GM23338 (cell line): ENCODE results near the gene SEMA3E. TPM values are rescaled to one million over a fixed set of nuclear protein-coding genes. Genes with fewer than 3 reads are reported as not detected.

ENCODE experiments used
- ATAC-seq: fragments of 200-7000 bp; cut with Tn5 transposase; 3 replicates; pipeline ENCODE4 v1.9.1; 2020
- DNase-seq: peaks from one replicate; pipeline ENCODE4 v3.0.0-alpha.2; 2015; ENCODE audit warnings: low spot score
- H2AFZ ChIP-seq: fragments of 200-600 bp; sonication (generic); 2 replicates; pipeline ENCODE4 v1.8.0; 2016; ENCODE audit warnings: antibody characterized with exemption, mild to moderate bottlenecking, moderate library complexity
- H3F3A ChIP-seq: fragments of 200-600 bp; sonication (generic); replicated peaks from 2 replicates; pipeline ENCODE4 v1.8.0; 2017; ENCODE audit warnings: antibody characterized with exemption, mixed run types, low read depth
- H3K27ac ChIP-seq: fragments of 200-600 bp; sonication (generic); 2 replicates; pipeline ENCODE4 v1.6.1; 2016; ENCODE audit warnings: low read depth
- H3K27me3 ChIP-seq: fragments of 200-600 bp; sonication (generic); 2 replicates; pipeline ENCODE4 v1.8.0; 2016; ENCODE audit warnings: mild to moderate bottlenecking, mixed run types, moderate library complexity; ENCODE audit not compliant: insufficient read depth
- H3K36me3 ChIP-seq: fragments of 200-600 bp; sonication (generic); 2 replicates; pipeline ENCODE4 v1.8.0; 2016; ENCODE audit warnings: mild to moderate bottlenecking; ENCODE audit not compliant: insufficient read depth
- H3K4me1 ChIP-seq: fragments of 200-600 bp; sonication (generic); 2 replicates; pipeline ENCODE4 v1.8.0; 2016; ENCODE audit warnings: mild to moderate bottlenecking, moderate library complexity; ENCODE audit not compliant: insufficient read depth
- H3K4me2 ChIP-seq: fragments of 200-600 bp; sonication (generic); 2 replicates; pipeline ENCODE4 v1.7.1; 2017; ENCODE audit warnings: mixed run types
- H3K4me3 ChIP-seq: fragments of 200-600 bp; sonication (generic); 2 replicates; pipeline ENCODE4 v1.6.1; 2016; ENCODE audit warnings: mixed run types
- H3K79me2 ChIP-seq: fragments of 200-600 bp; sonication (generic); replicated peaks from 2 replicates; pipeline ENCODE4 v1.8.0; 2017; ENCODE audit warnings: mild to moderate bottlenecking; ENCODE audit not compliant: insufficient read depth
- H3K9me2 ChIP-seq: fragments of 200-600 bp; sonication (generic); 2 replicates; pipeline ENCODE4 v1.8.0; 2017; ENCODE audit not compliant: insufficient read depth
- H4K20me1 ChIP-seq: fragments of 200-600 bp; sonication (generic); replicated peaks from 2 replicates; pipeline ENCODE4 v1.8.0; 2017; ENCODE audit warnings: mild to moderate bottlenecking; ENCODE audit not compliant: insufficient read depth
- H3K27ac Mint-ChIP-seq: 2 replicates; pipeline ENCODE4 v1.8.0; 2020; ENCODE audit warnings: inconsistent platforms, mild to moderate bottlenecking, moderate library complexity, mixed read lengths
- H3K27me3 Mint-ChIP-seq: 3 replicates; pipeline ENCODE4 v1.8.0; 2022; ENCODE audit warnings: low read depth, mild to moderate bottlenecking, moderate library complexity, mixed read lengths, inconsistent platforms; ENCODE audit not compliant: insufficient read depth, poor library complexity
- H3K36me3 Mint-ChIP-seq: 3 replicates; pipeline ENCODE4 v1.8.0; 2021; ENCODE audit warnings: low read depth, mild to moderate bottlenecking, inconsistent platforms, moderate library complexity, mixed read lengths
- H3K4me1 Mint-ChIP-seq: 3 replicates; pipeline ENCODE4 v1.8.0; 2020; ENCODE audit warnings: mild to moderate bottlenecking, inconsistent platforms, mixed read lengths
- H3K4me3 Mint-ChIP-seq: 3 replicates; pipeline ENCODE4 v1.8.0; 2021; ENCODE audit warnings: moderate library complexity, mild to moderate bottlenecking, inconsistent platforms, mixed read lengths
- H3K9me3 Mint-ChIP-seq: 3 replicates; pipeline ENCODE4 v1.8.0; 2020; ENCODE audit warnings: moderate library complexity, mild to moderate bottlenecking, inconsistent platforms, mixed read lengths
- CREB1 ChIP-seq: fragments of 250-450 bp; sonication (Bioruptor Pico); IDR thresholded peaks from 2 replicates; pipeline ENCODE4 v1.5.0; 2020; ENCODE audit warnings: low read depth, mild to moderate bottlenecking, moderate library complexity
- JUNB ChIP-seq: IDR thresholded peaks from one replicate; pipeline ENCODE4 v1.6.1; 2016; ENCODE audit warnings: antibody characterized with exemption; ENCODE audit not compliant: unreplicated experiment
- NANOG ChIP-seq: IDR thresholded peaks from 2 replicates; pipeline ENCODE4 v1.6.1; 2016; ENCODE audit warnings: antibody characterized with exemption, borderline replicate concordance
- POLR2AphosphoS5 ChIP-seq: IDR thresholded peaks from 2 replicates; pipeline ENCODE4 v1.6.1; 2016; ENCODE audit warnings: antibody characterized with exemption, low read depth
- STAT1 ChIP-seq: IDR thresholded peaks from one replicate; pipeline ENCODE4 v1.6.1; 2016; ENCODE audit warnings: antibody characterized with exemption; ENCODE audit not compliant: unreplicated experiment
- ZNF114 ChIP-seq: fragments of 250-450 bp; sonication (Bioruptor Pico); IDR thresholded peaks from 2 replicates; pipeline ENCODE4 v1.5.0; 2020; ENCODE audit warnings: mild to moderate bottlenecking, moderate library complexity
- ZNF462 ChIP-seq: fragments of 250-450 bp; sonication (Bioruptor Pico); IDR thresholded peaks from 2 replicates; pipeline ENCODE4 v1.5.0; 2020; ENCODE audit warnings: mild to moderate bottlenecking, moderate library complexity
- polyA plus RNA-seq: library from polyadenylated mRNA; unstranded; fragments of >200 nt; fragmentation: Nextera tagmentation; extraction: Ambion mirVana; gene quantifications from 2 replicates; pipeline ENCODE4 v1.2.1, GENCODE V29; 2016
- total RNA-seq: library from RNA; depleted of rRNA; stranded (reverse); fragments of >200 nt; shearing (Covaris generic); gene quantifications from 2 replicates; pipeline ENCODE4 v1.2.3, GENCODE V29; 2014

SEMA3E gene
- total and polyA plus RNA-seq, 2 experiments from 2014 or later: 5.4 to 15.7 TPM

- no peaks in the 10 kb centered on the region for H3K79me2 ChIP-seq
- H3F3A ChIP-seq: no peaks in the 10 kb centered on the region
- H3K4me1 ChIP-seq: peaks cover 47% of the 10 kb centered on the region
- H3K27me3 ChIP-seq: peaks cover 70% of the 10 kb centered on the region
- no peaks in the 10 kb centered on the region for H3K9me2 ChIP-seq
- H2AFZ ChIP-seq: no peak overlapping the region
- H3K27me3 Mint-ChIP-seq: peaks cover 52% of the 10 kb centered on the region
- no peak overlapping the region for H3K27ac ChIP-seq
- H3K9me3 Mint-ChIP-seq: no peaks in the 10 kb centered on the region
- H3K4me3 ChIP-seq: no peak overlapping the region
- H3K36me3 ChIP-seq: no peaks in the 10 kb centered on the region
- H3K4me1 Mint-ChIP-seq: peaks cover 57% of the 10 kb centered on the region
- no peak overlapping the region for H3K4me3 Mint-ChIP-seq
- H3K36me3 Mint-ChIP-seq: peaks cover 5% of the 10 kb centered on the region; the same call in 2 of the 3 replicates
- no peak overlapping the region for H3K27ac Mint-ChIP-seq
- DNase-seq (no peak), ATAC-seq (no peak)
- H4K20me1 ChIP-seq: no peaks in the 10 kb centered on the region
- peak overlapping the region; percentile 56; the same call in 1 of the 2 replicates for H3K4me2 ChIP-seq
- TF ChIP-seq POLR2AphosphoS5 (no peak), STAT1 (no peak), ZNF462 (0 out of 2 replicates have a peak, but pooled peaks have one; percentile 2), JUNB (no peak), NANOG (no peak), ZNF114 (CRISPR knock-in tag) (no peak), CREB1 (CRISPR knock-in tag) (no peak)
These were observed 47.2 kb upstream of the SEMA3E start for GRCh38 chr7:83696101-83696500.
